DOHH2 (cell line): Measurements from ENCODE around the gene OTUD5.

Experiments
- H3F3A ChIP-seq: fragments of 200-600 bp; sonication (generic), shearing (Covaris generic); 2 replicates; pipeline ENCODE4 v1.6.0; 2016; ENCODE audit warnings: antibody characterized with exemption, mild to moderate bottlenecking; ENCODE audit not compliant: control insufficient read depth, insufficient read depth
- H3K27ac ChIP-seq: fragments of 200-600 bp; sonication (generic); 2 replicates; pipeline ENCODE4 v1.5.1; 2014; ENCODE audit warnings: low read depth, mild to moderate bottlenecking, low read length, moderate library complexity
- H3K27me3 ChIP-seq: fragments of 200-600 bp; sonication (generic); 2 replicates; pipeline ENCODE4 v1.6.1; 2014; ENCODE audit warnings: mild to moderate bottlenecking, low read length, mixed read lengths; ENCODE audit not compliant: control insufficient read depth
- H3K36me3 ChIP-seq: fragments of 200-600 bp; sonication (generic); 2 replicates; pipeline ENCODE4 v1.6.1; 2014; ENCODE audit warnings: mild to moderate bottlenecking, low read length, moderate library complexity, mixed read lengths; ENCODE audit not compliant: control insufficient read depth
- H3K4me1 ChIP-seq: fragments of 200-600 bp; sonication (generic); 2 replicates; pipeline ENCODE4 v1.6.1; 2014; ENCODE audit warnings: mild to moderate bottlenecking, low read length, mixed read lengths; ENCODE audit not compliant: control insufficient read depth
- H3K4me2 ChIP-seq: fragments of 200-600 bp; sonication (generic); 2 replicates; pipeline ENCODE4 v1.6.0; 2014; ENCODE audit warnings: mild to moderate bottlenecking, low read length, moderate library complexity
- H3K4me3 ChIP-seq: fragments of 200-600 bp; sonication (generic); 2 replicates; pipeline ENCODE4 v1.5.1; 2014; ENCODE audit warnings: mild to moderate bottlenecking, low read length, mixed read lengths
- H3K79me2 ChIP-seq: fragments of 200-600 bp; sonication (generic); 2 replicates; pipeline ENCODE4 v1.6.1; 2014; ENCODE audit warnings: mild to moderate bottlenecking, low read length, mixed read lengths; ENCODE audit not compliant: control insufficient read depth
- H3K9me2 ChIP-seq: fragments of 200-600 bp; sonication (generic); replicated peaks from 2 replicates; pipeline ENCODE4 v1.6.1; 2014; ENCODE audit warnings: mild to moderate bottlenecking, low read length, mixed read lengths; ENCODE audit not compliant: control insufficient read depth
- H3K9me3 ChIP-seq: fragments of 200-600 bp; sonication (generic); 2 replicates; pipeline ENCODE4 v1.6.1; 2014; ENCODE audit warnings: antibody characterized with exemption, low read length, mixed read lengths; ENCODE audit not compliant: control insufficient read depth, insufficient read depth
- H4K20me1 ChIP-seq: fragments of 200-600 bp; sonication (generic); 2 replicates; pipeline ENCODE4 v1.6.0; 2014; ENCODE audit warnings: low read depth, mild to moderate bottlenecking, antibody characterized with exemption, low read length, moderate library complexity; ENCODE audit not compliant: control insufficient read depth, insufficient read depth
- EZH2phosphoT487 ChIP-seq: fragments of 200-600 bp; sonication (generic); IDR thresholded peaks from 2 replicates; pipeline ENCODE4 v1.6.1; 2017; ENCODE audit warnings: borderline replicate concordance, mild to moderate bottlenecking, antibody characterized with exemption, low read length, moderate library complexity, mixed read lengths
- TF ChIP-seq, protein P1 (sequence below): fragments of 200-600 bp; sonication (generic); IDR thresholded peaks from one replicate; pipeline ENCODE4 v1.5.1; 2014; ENCODE audit warnings: antibody characterized with exemption, mild to moderate bottlenecking, low read depth, low read length; ENCODE audit not compliant: poor library complexity, severe bottlenecking

The OTUD5 gene

DNA sequence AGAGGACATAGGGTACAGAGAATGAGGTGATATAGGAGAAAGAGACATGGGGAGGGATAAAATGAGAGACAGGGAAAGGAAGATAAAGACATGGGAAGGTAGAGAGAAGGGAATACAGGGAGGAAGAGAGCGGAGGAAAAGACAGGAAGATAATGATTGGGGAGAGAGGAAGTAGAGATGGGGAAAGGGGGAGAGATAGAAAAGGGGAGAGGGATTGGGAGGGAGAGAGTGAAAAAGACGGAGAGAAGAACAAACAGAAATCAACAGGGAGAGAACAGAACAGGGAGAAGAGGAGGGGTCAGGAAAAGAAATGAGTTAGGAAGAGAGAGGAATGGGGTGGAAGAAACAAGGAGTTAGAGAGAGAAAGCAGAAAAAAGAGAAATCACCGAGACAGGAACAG is 40.0 kb upstream of the OTUD5 start:
- Histone ChIP-seq H3K27ac (no peak overlapping the region), H3K79me2 (peaks cover 20% of the 10 kb centered on the region), H3K4me2 (no peak overlapping the region), H3K4me1 (peaks cover 7% of the 10 kb centered on the region), H4K20me1 (no peaks in the 10 kb centered on the region), H3K27me3 (no peaks in the 10 kb centered on the region), H3F3A (no peaks in the 10 kb centered on the region), H3K4me3 (no peak overlapping the region), H3K36me3 (peaks cover 55% of the 10 kb centered on the region), H3K9me3 (no peaks in the 10 kb centered on the region), H3K9me2 (no peaks in the 10 kb centered on the region; the same call in 1 of the 2 replicates)
- no peak for TF ChIP-seq EZH2phosphoT487
- TF ChIP-seq, protein P1, sequence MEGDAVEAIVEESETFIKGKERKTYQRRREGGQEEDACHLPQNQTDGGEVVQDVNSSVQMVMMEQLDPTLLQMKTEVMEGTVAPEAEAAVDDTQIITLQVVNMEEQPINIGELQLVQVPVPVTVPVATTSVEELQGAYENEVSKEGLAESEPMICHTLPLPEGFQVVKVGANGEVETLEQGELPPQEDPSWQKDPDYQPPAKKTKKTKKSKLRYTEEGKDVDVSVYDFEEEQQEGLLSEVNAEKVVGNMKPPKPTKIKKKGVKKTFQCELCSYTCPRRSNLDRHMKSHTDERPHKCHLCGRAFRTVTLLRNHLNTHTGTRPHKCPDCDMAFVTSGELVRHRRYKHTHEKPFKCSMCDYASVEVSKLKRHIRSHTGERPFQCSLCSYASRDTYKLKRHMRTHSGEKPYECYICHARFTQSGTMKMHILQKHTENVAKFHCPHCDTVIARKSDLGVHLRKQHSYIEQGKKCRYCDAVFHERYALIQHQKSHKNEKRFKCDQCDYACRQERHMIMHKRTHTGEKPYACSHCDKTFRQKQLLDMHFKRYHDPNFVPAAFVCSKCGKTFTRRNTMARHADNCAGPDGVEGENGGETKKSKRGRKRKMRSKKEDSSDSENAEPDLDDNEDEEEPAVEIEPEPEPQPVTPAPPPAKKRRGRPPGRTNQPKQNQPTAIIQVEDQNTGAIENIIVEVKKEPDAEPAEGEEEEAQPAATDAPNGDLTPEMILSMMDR, result no peak

DNA sequence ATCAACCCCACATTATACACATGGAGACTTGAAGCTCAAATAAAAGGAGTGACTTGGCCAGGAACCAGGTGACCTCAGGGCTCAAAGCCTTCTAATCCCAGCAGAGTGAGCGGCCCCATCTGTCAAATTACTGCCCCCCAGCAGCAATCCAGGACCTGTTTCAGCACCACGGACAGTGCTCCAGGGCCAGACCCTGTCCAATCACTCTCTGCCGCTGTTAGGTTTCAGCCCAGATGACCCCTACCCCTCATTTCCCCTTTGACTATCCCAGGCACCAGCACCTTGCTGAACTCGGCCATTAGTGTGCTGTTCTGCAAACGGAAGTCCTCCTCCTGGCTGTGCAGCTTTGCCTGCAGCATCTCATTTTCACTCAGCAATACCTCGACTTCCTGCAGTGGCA is 39.6 kb upstream of the OTUD5 start:
- peaks cover 55% of the 10 kb centered on the region for H3K36me3 ChIP-seq

DNA sequence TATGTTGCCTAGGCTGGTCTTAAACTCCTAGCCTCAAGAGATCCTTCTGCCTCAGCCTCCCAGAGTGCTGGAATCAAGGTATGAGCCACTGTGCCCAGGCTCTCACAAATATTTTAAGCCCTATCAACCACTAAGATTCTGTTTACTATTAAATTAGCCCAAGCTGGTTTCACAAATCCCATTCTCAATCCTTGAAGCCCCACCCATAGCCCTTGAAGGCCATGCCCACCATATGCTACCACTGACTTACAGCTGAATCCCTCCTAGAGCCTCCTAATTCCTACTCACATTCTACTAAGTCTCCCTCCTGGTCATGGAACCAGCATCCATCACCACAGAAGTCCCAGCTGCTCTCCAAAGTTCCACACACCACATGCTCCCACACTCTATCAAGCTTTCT is 34.9 kb upstream of the OTUD5 start:
- Histone ChIP-seq H3K9me2 (no peaks in the 10 kb centered on the region), H3F3A (no peaks in the 10 kb centered on the region), H3K36me3 (peaks cover 41% of the 10 kb centered on the region), H3K79me2 (no peaks in the 10 kb centered on the region), H3K27me3 (no peaks in the 10 kb centered on the region), H3K27ac (no peak overlapping the region), H3K4me2 (no peak overlapping the region), H3K4me3 (no peak overlapping the region), H3K9me3 (no peaks in the 10 kb centered on the region), H3K4me1 (no peaks in the 10 kb centered on the region), H4K20me1 (no peaks in the 10 kb centered on the region)
- no peak for TF ChIP-seq EZH2phosphoT487
- TF ChIP-seq, protein P1, result no peak

More for the DNA sequence above, 39.6 kb upstream of the OTUD5 start:
- Histone ChIP-seq H3K9me2 (no peaks in the 10 kb centered on the region; the same call in 1 of the 2 replicates), H3K4me1 (peaks cover 7% of the 10 kb centered on the region), H4K20me1 (no peaks in the 10 kb centered on the region), H3K9me3 (no peaks in the 10 kb centered on the region), H3K4me3 (no peak overlapping the region), H3K4me2 (no peak overlapping the region), H3K27ac (no peak overlapping the region), H3K27me3 (no peaks in the 10 kb centered on the region), H3K79me2 (peaks cover 20% of the 10 kb centered on the region), H3F3A (no peaks in the 10 kb centered on the region)
- TF ChIP-seq, protein P1, result no peak
- TF ChIP-seq EZH2phosphoT487, result no peak
